ENCODE results near the gene TNK1. TPM values are rescaled to one million over a fixed set of nuclear protein-coding genes. Genes with fewer than 3 reads are reported as not detected.
A peak's percentile ranks its signal among the peaks of the same experiment; 100 is the strongest.

TNK1 gene
- total RNA-seq, 1 donor from 2014 or later, result 13.3 TPM

GRCh38 chr17:7403727-7403976 is 22.8 kb downstream of the TNK1 start:
- Histone ChIP-seq H3K4me3 (ENCODE audit: low read depth, low read length) (peak overlapping the region; percentile 68), H3K27me3 (ENCODE audit: control insufficient read depth, insufficient read depth, low read length) (no peaks in the 10 kb centered on the region), H3K36me3 (ENCODE audit: control insufficient read depth, insufficient read depth, low read length) (no peaks in the 10 kb centered on the region)
- no peak for TF ChIP-seq CTCF (IDR thresholded peaks at IDR 0.05; ENCODE audit: insufficient read depth, low read length, poor library complexity, severe bottlenecking)
- DNase-seq (ENCODE audit: low read depth), result no peak

GRCh38 chr17:7403977-7404736 is 23.3 kb downstream of the TNK1 start, which contains the start of gene TMEM256:
Gene TMEM256 (minus strand): TSS chr17:7404097. CDS start chr17:7404084, 13 bp downstream.
- peak; percentile 96 for DNase-seq (ENCODE audit: low read depth)
- H3K36me3 ChIP-seq (ENCODE audit: control insufficient read depth, insufficient read depth, low read length), result no peaks in the 10 kb centered on the region
- peak within 1 kb of the TSS; percentile 72 for H3K4me3 ChIP-seq (ENCODE audit: low read depth, low read length)
- H3K27me3 ChIP-seq (ENCODE audit: control insufficient read depth, insufficient read depth, low read length), result no peaks in the 10 kb centered on the region
- no peak for TF ChIP-seq CTCF (IDR thresholded peaks at IDR 0.05; ENCODE audit: insufficient read depth, low read length, poor library complexity, severe bottlenecking)

- DNase-seq (ENCODE audit: low read depth), result no peak
- H3K36me3 ChIP-seq (ENCODE audit: control insufficient read depth, insufficient read depth, low read length), result no peaks in the 10 kb centered on the region
- H3K4me3 ChIP-seq (ENCODE audit: low read depth, low read length), result peak overlapping the region; percentile 72
- TF ChIP-seq CTCF (IDR thresholded peaks at IDR 0.05; ENCODE audit: insufficient read depth, low read length, poor library complexity, severe bottlenecking), result no peak
- H3K27me3 ChIP-seq (ENCODE audit: control insufficient read depth, insufficient read depth, low read length), result no peaks in the 10 kb centered on the region
These were observed 24.0 kb downstream of the TNK1 start for GRCh38 chr17:7404737-7405349.

- peak overlapping the region; percentile 72 for H3K4me3 ChIP-seq (ENCODE audit: low read depth, low read length)
- no peaks in the 10 kb centered on the region for H3K36me3 ChIP-seq (ENCODE audit: control insufficient read depth, insufficient read depth, low read length)
- H3K27me3 ChIP-seq (ENCODE audit: control insufficient read depth, insufficient read depth, low read length), result no peaks in the 10 kb centered on the region
- no peak for DNase-seq (ENCODE audit: low read depth)
- no peak for TF ChIP-seq CTCF (IDR thresholded peaks at IDR 0.05; ENCODE audit: insufficient read depth, low read length, poor library complexity, severe bottlenecking)
These were observed 24.7 kb downstream of the TNK1 start for GRCh38 chr17:7405350-7406234.

GRCh38 chr17:7406235-7406825 is 25.4 kb downstream of the TNK1 start:
- H3K27me3 ChIP-seq (ENCODE audit: control insufficient read depth, insufficient read depth, low read length), result no peaks in the 10 kb centered on the region
- H3K36me3 ChIP-seq (ENCODE audit: control insufficient read depth, insufficient read depth, low read length), result no peaks in the 10 kb centered on the region
- TF ChIP-seq CTCF (IDR thresholded peaks at IDR 0.05; ENCODE audit: insufficient read depth, low read length, poor library complexity, severe bottlenecking), result no peak
- no peak overlapping the region for H3K4me3 ChIP-seq (ENCODE audit: low read depth, low read length)
- no peak for DNase-seq (ENCODE audit: low read depth)
